ENCODE measurements around the gene CARD8.

GRCh38 chr19:48252609-48253008 lies 3.1 kb downstream of the CARD8 start:
- no peak for TF ChIP-seq POLR2AphosphoS5 (IDR thresholded peaks at IDR 0.05; ENCODE audit: low read depth, low read length)
- TF ChIP-seq, protein P1, sequence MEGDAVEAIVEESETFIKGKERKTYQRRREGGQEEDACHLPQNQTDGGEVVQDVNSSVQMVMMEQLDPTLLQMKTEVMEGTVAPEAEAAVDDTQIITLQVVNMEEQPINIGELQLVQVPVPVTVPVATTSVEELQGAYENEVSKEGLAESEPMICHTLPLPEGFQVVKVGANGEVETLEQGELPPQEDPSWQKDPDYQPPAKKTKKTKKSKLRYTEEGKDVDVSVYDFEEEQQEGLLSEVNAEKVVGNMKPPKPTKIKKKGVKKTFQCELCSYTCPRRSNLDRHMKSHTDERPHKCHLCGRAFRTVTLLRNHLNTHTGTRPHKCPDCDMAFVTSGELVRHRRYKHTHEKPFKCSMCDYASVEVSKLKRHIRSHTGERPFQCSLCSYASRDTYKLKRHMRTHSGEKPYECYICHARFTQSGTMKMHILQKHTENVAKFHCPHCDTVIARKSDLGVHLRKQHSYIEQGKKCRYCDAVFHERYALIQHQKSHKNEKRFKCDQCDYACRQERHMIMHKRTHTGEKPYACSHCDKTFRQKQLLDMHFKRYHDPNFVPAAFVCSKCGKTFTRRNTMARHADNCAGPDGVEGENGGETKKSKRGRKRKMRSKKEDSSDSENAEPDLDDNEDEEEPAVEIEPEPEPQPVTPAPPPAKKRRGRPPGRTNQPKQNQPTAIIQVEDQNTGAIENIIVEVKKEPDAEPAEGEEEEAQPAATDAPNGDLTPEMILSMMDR (IDR thresholded peaks at IDR 0.05; ENCODE audit: control extremely low read depth in 1 of 3, insufficient read depth in 1 of 3, low read depth in 1 of 3, low read length in 3 of 3): no peak
- no peak for TF ChIP-seq FOSL1 (IDR thresholded peaks at IDR 0.05; ENCODE audit: insufficient read depth, low read depth, low read length)
- no peak for TF ChIP-seq HDAC2 (IDR thresholded peaks at IDR 0.05; ENCODE audit: borderline replicate concordance in 1 of 2, low read depth in 2 of 2, low read length in 2 of 2)
- TF ChIP-seq RNF2 (IDR thresholded peaks at IDR 0.05; ENCODE audit: borderline replicate concordance, low read depth, low read length, missing control alignments, poor library complexity, severe bottlenecking): no peak
- no peak for TF ChIP-seq ATF2 (IDR thresholded peaks at IDR 0.05; ENCODE audit: low read length)
- TF ChIP-seq, protein P2, sequence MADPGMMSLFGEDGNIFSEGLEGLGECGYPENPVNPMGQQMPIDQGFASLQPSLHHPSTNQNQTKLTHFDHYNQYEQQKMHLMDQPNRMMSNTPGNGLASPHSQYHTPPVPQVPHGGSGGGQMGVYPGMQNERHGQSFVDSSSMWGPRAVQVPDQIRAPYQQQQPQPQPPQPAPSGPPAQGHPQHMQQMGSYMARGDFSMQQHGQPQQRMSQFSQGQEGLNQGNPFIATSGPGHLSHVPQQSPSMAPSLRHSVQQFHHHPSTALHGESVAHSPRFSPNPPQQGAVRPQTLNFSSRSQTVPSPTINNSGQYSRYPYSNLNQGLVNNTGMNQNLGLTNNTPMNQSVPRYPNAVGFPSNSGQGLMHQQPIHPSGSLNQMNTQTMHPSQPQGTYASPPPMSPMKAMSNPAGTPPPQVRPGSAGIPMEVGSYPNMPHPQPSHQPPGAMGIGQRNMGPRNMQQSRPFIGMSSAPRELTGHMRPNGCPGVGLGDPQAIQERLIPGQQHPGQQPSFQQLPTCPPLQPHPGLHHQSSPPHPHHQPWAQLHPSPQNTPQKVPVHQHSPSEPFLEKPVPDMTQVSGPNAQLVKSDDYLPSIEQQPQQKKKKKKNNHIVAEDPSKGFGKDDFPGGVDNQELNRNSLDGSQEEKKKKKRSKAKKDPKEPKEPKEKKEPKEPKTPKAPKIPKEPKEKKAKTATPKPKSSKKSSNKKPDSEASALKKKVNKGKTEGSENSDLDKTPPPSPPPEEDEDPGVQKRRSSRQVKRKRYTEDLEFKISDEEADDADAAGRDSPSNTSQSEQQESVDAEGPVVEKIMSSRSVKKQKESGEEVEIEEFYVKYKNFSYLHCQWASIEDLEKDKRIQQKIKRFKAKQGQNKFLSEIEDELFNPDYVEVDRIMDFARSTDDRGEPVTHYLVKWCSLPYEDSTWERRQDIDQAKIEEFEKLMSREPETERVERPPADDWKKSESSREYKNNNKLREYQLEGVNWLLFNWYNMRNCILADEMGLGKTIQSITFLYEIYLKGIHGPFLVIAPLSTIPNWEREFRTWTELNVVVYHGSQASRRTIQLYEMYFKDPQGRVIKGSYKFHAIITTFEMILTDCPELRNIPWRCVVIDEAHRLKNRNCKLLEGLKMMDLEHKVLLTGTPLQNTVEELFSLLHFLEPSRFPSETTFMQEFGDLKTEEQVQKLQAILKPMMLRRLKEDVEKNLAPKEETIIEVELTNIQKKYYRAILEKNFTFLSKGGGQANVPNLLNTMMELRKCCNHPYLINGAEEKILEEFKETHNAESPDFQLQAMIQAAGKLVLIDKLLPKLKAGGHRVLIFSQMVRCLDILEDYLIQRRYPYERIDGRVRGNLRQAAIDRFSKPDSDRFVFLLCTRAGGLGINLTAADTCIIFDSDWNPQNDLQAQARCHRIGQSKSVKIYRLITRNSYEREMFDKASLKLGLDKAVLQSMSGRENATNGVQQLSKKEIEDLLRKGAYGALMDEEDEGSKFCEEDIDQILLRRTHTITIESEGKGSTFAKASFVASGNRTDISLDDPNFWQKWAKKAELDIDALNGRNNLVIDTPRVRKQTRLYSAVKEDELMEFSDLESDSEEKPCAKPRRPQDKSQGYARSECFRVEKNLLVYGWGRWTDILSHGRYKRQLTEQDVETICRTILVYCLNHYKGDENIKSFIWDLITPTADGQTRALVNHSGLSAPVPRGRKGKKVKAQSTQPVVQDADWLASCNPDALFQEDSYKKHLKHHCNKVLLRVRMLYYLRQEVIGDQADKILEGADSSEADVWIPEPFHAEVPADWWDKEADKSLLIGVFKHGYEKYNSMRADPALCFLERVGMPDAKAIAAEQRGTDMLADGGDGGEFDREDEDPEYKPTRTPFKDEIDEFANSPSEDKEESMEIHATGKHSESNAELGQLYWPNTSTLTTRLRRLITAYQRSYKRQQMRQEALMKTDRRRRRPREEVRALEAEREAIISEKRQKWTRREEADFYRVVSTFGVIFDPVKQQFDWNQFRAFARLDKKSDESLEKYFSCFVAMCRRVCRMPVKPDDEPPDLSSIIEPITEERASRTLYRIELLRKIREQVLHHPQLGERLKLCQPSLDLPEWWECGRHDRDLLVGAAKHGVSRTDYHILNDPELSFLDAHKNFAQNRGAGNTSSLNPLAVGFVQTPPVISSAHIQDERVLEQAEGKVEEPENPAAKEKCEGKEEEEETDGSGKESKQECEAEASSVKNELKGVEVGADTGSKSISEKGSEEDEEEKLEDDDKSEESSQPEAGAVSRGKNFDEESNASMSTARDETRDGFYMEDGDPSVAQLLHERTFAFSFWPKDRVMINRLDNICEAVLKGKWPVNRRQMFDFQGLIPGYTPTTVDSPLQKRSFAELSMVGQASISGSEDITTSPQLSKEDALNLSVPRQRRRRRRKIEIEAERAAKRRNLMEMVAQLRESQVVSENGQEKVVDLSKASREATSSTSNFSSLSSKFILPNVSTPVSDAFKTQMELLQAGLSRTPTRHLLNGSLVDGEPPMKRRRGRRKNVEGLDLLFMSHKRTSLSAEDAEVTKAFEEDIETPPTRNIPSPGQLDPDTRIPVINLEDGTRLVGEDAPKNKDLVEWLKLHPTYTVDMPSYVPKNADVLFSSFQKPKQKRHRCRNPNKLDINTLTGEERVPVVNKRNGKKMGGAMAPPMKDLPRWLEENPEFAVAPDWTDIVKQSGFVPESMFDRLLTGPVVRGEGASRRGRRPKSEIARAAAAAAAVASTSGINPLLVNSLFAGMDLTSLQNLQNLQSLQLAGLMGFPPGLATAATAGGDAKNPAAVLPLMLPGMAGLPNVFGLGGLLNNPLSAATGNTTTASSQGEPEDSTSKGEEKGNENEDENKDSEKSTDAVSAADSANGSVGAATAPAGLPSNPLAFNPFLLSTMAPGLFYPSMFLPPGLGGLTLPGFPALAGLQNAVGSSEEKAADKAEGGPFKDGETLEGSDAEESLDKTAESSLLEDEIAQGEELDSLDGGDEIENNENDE (IDR thresholded peaks at IDR 0.05; ENCODE audit: insufficient replicate concordance, low read length): no peak
- TF ChIP-seq RFX5 (IDR thresholded peaks at IDR 0.05; ENCODE audit: borderline replicate concordance, low read depth, low read length): no peak
- no peak for TF ChIP-seq POLR2A (IDR thresholded peaks at IDR 0.05; ENCODE audit: control extremely low read depth in 1 of 2, low read depth in 2 of 2, low read length in 2 of 2)
- no peak for TF ChIP-seq USF2 (IDR thresholded peaks at IDR 0.05; ENCODE audit: low read length)
- TF ChIP-seq RAD21 (IDR thresholded peaks at IDR 0.05 in 1 of 2, conservative IDR thresholded peaks at IDR 0.05 in 1 of 2; ENCODE audit: low read depth in 2 of 2, low read length in 2 of 2): no peak
- no peak for TF ChIP-seq CEBPB (IDR thresholded peaks at IDR 0.05; ENCODE audit: low read depth, low read length)

Measured in H1 (cell line).